Mesendoderm (in vitro differentiated cells): ENCODE data around the gene SULF2.
A peak's percentile ranks its signal among the peaks of the same experiment; 100 is the strongest.

Source experiments
- DNase-seq: peaks from one replicate; pipeline ENCODE4 v3.0.0; 2013
- H2AK5ac ChIP-seq: 2 replicates; pipeline ENCODE4 v1.6.1; 2013; ENCODE audit warnings: low read length, inconsistent platforms
- H2BK120ac ChIP-seq: 2 replicates; pipeline ENCODE4 v1.6.1; 2013; ENCODE audit warnings: low read depth, mild to moderate bottlenecking, low read length, moderate library complexity, mixed read lengths
- H2BK15ac ChIP-seq: replicated peaks from 2 replicates; pipeline ENCODE4 v1.6.1; 2013; ENCODE audit warnings: low read depth, mild to moderate bottlenecking, moderate library complexity
- H2BK5ac ChIP-seq: 2 replicates; pipeline ENCODE4 v1.6.1; 2013; ENCODE audit warnings: low read length, inconsistent platforms
- H3K18ac ChIP-seq: 2 replicates; pipeline ENCODE4 v1.6.1; 2013; ENCODE audit warnings: mild to moderate bottlenecking, low read length, mixed read lengths
- H3K23ac ChIP-seq: one replicate; pipeline ENCODE4 v1.6.1; 2013; ENCODE audit warnings: low read length
- H3K27ac ChIP-seq: 2 replicates; pipeline ENCODE4 v1.5.1; 2013; ENCODE audit warnings: low read depth, mild to moderate bottlenecking, inconsistent platforms, low read length, moderate library complexity
- H3K27me3 ChIP-seq: 2 replicates; pipeline ENCODE4 v1.6.1; 2013; ENCODE audit warnings: low read length, control low read depth, mild to moderate bottlenecking, inconsistent platforms; ENCODE audit not compliant: insufficient read depth, poor library complexity
- H3K36me3 ChIP-seq: 2 replicates; pipeline ENCODE4 v1.6.1; 2013; ENCODE audit warnings: low read length, inconsistent platforms; ENCODE audit not compliant: control insufficient read depth, insufficient read depth
- H3K4ac ChIP-seq: one replicate; pipeline ENCODE4 v1.6.1; 2013; ENCODE audit warnings: low read depth, mild to moderate bottlenecking, low read length, moderate library complexity
- H3K4me1 ChIP-seq: 2 replicates; pipeline ENCODE4 v1.6.1; 2013; ENCODE audit warnings: low read depth, low read length, inconsistent platforms; ENCODE audit not compliant: control insufficient read depth
- H3K4me2 ChIP-seq: 2 replicates; pipeline ENCODE4 v1.6.1; 2013; ENCODE audit warnings: low read length
- H3K4me3 ChIP-seq: 2 replicates; pipeline ENCODE4 v1.5.1; 2013; ENCODE audit warnings: mild to moderate bottlenecking, low read length
- H3K56ac ChIP-seq: one replicate; pipeline ENCODE4 v1.6.1; 2013; ENCODE audit warnings: low read length
- H3K79me1 ChIP-seq: 2 replicates; pipeline ENCODE4 v1.6.1; 2013; ENCODE audit warnings: low read length, inconsistent platforms
- H3K79me2 ChIP-seq: 2 replicates; pipeline ENCODE4 v1.6.1; 2013; ENCODE audit warnings: mild to moderate bottlenecking, low read length; ENCODE audit not compliant: control insufficient read depth, insufficient read depth
- H3K9ac ChIP-seq: 2 replicates; pipeline ENCODE4 v1.6.1; 2013; ENCODE audit warnings: low read length, inconsistent platforms
- H4K5ac ChIP-seq: one replicate; pipeline ENCODE4 v1.6.1; 2013; ENCODE audit warnings: low read length
- H4K8ac ChIP-seq: one replicate; pipeline ENCODE4 v1.6.1; 2013; ENCODE audit warnings: low read depth, mild to moderate bottlenecking, control low read depth, low read length, moderate library complexity
- WGBS: extraction: QIAGEN DNeasy Blood & Tissue Kit; methylation state at CpG from one replicate; pipeline ENCODE4 v1.1.7; 2013; ENCODE audit warnings: low lambda C conversion rate, missing lambda C conversion rate; ENCODE audit not compliant: insufficient coverage; ENCODE audit errors: extremely low coverage; 5-methylcytosine and 5-hydroxymethylcytosine counted together

The SULF2 gene

DNA sequence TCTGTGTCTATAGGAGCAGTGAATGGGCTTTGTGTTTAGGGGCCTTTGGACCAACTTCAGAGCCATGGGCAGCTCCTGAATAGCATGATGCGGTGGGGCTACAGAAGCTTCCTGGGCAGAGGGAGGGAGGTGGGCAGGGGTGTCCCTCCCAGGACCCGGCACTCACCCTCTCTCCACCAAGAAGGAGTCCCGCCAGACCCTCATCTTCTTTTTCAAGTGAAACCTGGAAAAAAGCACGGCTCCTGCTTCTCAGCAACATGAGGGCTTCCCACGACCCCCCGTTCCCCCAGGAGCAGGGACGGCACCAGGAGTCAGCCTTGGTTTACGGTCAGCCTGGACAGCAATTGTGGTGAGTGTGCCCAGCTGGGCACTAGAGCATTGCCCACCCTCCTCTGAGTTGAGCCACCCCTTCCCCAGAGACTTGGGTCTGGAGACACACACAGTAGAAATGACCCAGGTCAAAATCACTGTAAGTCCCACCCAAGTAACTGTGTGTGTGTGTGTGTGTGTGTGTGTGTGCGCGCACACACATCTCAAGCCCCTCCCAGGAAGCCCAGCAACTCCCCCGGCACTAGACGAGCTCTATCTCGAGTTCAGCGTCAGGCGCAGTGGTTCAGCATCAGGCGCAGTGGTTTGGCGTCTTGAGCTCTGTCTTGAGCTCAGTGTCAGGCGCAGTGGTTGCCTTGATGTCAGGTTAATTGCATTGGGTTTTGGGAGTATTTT is 108.2 kb downstream of the SULF2 start:
- H2AK5ac ChIP-seq = no peak overlapping the region
- DNase-seq = no peak
- no peaks in the 10 kb centered on the region for H3K4me1 ChIP-seq
- H3K4me3 ChIP-seq = no peak overlapping the region
- no peak overlapping the region for H3K4me2 ChIP-seq
- WGBS = no CpG with 5 or more reads among the region's 18 CpGs
- H4K5ac ChIP-seq = no peak overlapping the region
- no peak overlapping the region for H4K8ac ChIP-seq
- H3K27ac ChIP-seq = no peak overlapping the region
- H3K9ac ChIP-seq = no peak overlapping the region
- H3K56ac ChIP-seq = no peak overlapping the region
- no peak overlapping the region for H3K18ac ChIP-seq
- no peaks in the 10 kb centered on the region for H3K27me3 ChIP-seq
- H3K4ac ChIP-seq = no peak overlapping the region
- no peak overlapping the region for H2BK15ac ChIP-seq
- no peak overlapping the region for H2BK120ac ChIP-seq
- no peak overlapping the region for H3K23ac ChIP-seq
- no peaks in the 10 kb centered on the region for H3K79me2 ChIP-seq
- no peak overlapping the region for H2BK5ac ChIP-seq
- H3K79me1 ChIP-seq = no peaks in the 10 kb centered on the region
- no peaks in the 10 kb centered on the region for H3K36me3 ChIP-seq

DNA sequence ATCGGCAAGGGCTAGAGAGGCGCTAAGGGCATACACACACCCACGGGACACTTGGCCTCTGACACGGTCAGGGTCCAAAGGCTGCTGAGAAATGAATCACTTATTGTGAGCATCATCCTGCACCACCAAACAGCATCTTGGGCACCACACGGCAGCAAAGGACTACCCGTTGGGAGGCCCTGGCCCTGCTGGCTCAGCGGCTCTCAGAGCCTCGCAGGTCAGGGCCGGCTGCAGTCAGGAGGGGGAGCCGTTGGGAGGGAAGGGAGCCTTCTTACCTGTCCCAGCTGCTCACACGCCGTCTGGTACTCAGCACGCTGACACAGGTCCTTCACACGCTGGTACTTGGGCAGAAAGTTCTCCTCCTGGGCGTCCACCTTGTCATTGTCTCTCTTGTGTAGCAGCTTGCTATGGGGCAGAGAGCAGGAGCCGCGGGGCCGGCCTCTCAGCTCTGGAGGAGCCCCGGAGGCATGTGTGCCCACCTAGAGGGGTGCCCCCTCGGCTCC is 109.0 kb downstream of the SULF2 start:
- Histone ChIP-seq H2BK120ac (no peak overlapping the region), H3K27ac (no peak overlapping the region), H3K4me2 (no peak overlapping the region), H3K4me1 (no peaks in the 10 kb centered on the region), H2BK15ac (no peak overlapping the region), H3K9ac (no peak overlapping the region), H3K4me3 (no peak overlapping the region), H3K23ac (no peak overlapping the region), H4K5ac (no peak overlapping the region), H2AK5ac (no peak overlapping the region), H3K4ac (no peak overlapping the region), H3K56ac (no peak overlapping the region), H3K79me2 (no peaks in the 10 kb centered on the region), H3K18ac (no peak overlapping the region), H3K36me3 (no peaks in the 10 kb centered on the region), H2BK5ac (no peak overlapping the region), H4K8ac (no peak overlapping the region), H3K27me3 (no peaks in the 10 kb centered on the region), H3K79me1 (no peaks in the 10 kb centered on the region)
- peak; percentile 60 for DNase-seq
- no CpG with 5 or more reads among the region's 20 CpGs for WGBS

DNA sequence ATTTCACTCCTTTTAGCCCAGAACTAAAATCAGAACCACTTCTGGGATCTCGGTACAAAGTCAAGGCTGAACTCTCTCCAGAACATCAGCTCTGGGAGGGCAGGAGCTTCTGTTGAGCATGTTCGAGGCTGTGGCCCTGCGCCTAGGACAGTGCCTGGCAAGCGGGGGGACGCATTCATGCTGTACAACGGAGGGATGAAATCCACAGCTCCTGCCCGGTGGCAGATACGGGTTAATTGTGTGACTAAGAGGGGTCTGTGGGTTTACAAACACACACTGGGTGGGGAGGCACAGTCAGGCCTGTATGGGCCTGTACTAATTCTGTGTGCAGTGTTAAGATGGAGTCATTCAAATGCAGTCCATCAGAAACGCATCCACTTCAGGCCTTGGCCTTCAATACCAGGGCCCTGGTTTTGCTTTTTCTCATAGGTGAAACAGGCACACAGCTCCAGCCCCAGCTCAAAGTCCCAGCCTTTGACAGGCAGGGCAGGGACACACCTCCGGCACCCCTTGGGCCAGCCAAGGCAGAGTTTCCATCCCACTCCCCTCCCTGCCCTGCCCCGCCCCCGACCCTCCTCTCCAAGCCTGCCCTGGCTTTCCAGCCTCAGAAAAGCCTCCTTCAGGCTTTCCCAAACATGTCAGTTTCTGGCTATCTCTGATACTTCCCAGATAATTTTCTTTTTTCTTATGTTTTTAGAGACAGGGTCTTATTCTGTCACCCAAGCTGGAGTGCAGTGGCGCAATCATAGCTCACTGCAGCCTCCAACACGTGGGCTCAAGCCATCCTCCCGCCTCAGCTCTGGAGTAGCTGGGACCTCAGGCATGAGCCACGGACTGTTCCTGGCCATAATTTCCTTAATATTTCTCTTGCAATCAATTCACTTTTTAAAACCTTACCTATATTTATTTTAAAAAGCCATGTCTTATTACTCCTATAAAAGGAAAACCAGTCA is 109.8 kb downstream of the SULF2 start:
- Histone ChIP-seq H2AK5ac (no peak overlapping the region), H3K27ac (no peak overlapping the region), H3K56ac (no peak overlapping the region), H4K5ac (no peak overlapping the region), H2BK120ac (no peak overlapping the region), H3K36me3 (no peaks in the 10 kb centered on the region), H3K9ac (no peak overlapping the region), H3K79me1 (no peaks in the 10 kb centered on the region), H4K8ac (no peak overlapping the region), H3K18ac (no peak overlapping the region), H2BK5ac (no peak overlapping the region), H3K27me3 (no peaks in the 10 kb centered on the region), H3K4me2 (no peak overlapping the region), H3K79me2 (no peaks in the 10 kb centered on the region), H3K4me3 (no peak overlapping the region), H3K23ac (no peak overlapping the region), H3K4me1 (no peaks in the 10 kb centered on the region), H2BK15ac (no peak overlapping the region), H3K4ac (no peak overlapping the region)
- no peak for DNase-seq
- no CpG with 5 or more reads among the region's 16 CpGs for WGBS

DNA sequence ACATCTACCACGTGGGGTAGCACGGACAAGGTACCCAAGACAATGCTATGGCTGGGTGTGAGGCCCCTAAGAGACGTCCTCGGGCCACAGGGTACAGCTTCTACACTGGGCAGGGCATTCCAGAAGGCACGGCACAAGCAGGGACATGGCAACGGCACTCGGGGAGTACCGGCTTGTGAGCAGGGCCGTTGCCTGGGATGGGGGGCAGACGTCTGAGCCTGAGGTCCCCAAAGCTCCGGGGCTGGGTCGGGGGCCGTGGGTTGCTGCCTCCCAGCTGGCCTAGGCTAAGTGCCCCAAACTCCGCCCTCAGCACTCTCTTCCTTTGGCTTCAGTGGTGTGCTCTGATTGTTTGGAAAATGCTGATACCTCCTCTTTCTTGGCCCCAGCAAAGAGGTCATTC is 110.6 kb downstream of the SULF2 start:
- Histone ChIP-seq H3K56ac (no peak overlapping the region), H3K79me1 (no peaks in the 10 kb centered on the region), H2AK5ac (no peak overlapping the region), H2BK120ac (no peak overlapping the region), H3K9ac (no peak overlapping the region), H3K4ac (no peak overlapping the region), H3K79me2 (no peaks in the 10 kb centered on the region), H4K8ac (no peak overlapping the region), H4K5ac (no peak overlapping the region), H3K27ac (no peak overlapping the region), H3K4me3 (no peak overlapping the region), H3K4me1 (no peaks in the 10 kb centered on the region), H3K27me3 (no peaks in the 10 kb centered on the region), H2BK15ac (no peak overlapping the region), H3K23ac (no peak overlapping the region), H3K18ac (no peak overlapping the region), H2BK5ac (no peak overlapping the region), H3K4me2 (no peak overlapping the region), H3K36me3 (no peaks in the 10 kb centered on the region)
- WGBS = no CpG with 5 or more reads among the region's 14 CpGs
- DNase-seq = no peak

DNA sequence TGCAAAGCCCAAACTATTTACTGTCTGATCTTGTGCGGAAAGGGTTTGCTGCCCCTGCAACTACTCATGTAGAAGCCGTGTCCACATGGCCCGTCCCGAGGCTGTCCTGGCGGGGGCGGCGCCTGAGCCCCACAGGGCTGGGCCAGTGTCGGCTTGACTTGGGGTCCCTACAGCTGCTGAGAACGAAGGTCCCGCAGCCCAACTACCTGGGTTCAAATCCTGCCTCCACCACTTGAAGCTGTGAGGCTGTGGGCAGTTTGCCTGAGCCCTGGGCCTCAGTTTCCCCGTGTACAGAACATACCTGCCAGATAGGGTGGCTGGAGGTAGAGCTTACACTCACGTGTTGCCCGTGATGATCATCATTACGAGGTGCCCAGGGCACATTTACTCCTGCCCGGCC is 111.1 kb downstream of the SULF2 start:
- H2BK120ac ChIP-seq = no peak overlapping the region
- H3K23ac ChIP-seq = no peak overlapping the region
- H3K79me1 ChIP-seq = no peaks in the 10 kb centered on the region
- no peak overlapping the region for H3K4ac ChIP-seq
- H3K36me3 ChIP-seq = no peaks in the 10 kb centered on the region
- no peak overlapping the region for H4K5ac ChIP-seq
- no peak overlapping the region for H2BK5ac ChIP-seq
- no peak overlapping the region for H2BK15ac ChIP-seq
- no peak overlapping the region for H2AK5ac ChIP-seq
- H3K18ac ChIP-seq = no peak overlapping the region
- H3K27me3 ChIP-seq = no peaks in the 10 kb centered on the region
- H3K4me1 ChIP-seq = no peaks in the 10 kb centered on the region
- H3K4me2 ChIP-seq = no peak overlapping the region
- no peak overlapping the region for H3K56ac ChIP-seq
- no peak overlapping the region for H3K4me3 ChIP-seq
- no peak overlapping the region for H3K9ac ChIP-seq
- no peak overlapping the region for H4K8ac ChIP-seq
- no peaks in the 10 kb centered on the region for H3K79me2 ChIP-seq
- no CpG with 5 or more reads among the region's 15 CpGs for WGBS
- no peak overlapping the region for H3K27ac ChIP-seq
- no peak for DNase-seq
